Neural cell (in vitro differentiated cells): ENCODE data around the gene KIF3B. TPM values are rescaled to one million over a fixed set of nuclear protein-coding genes. Genes with fewer than 3 reads are reported as not detected.

Source experiments
- H2AFZ ChIP-seq: fragments of 200-600, 300-800 bp; sonication (generic), shearing (Covaris generic); 2 replicates; pipeline ENCODE4 v1.6.0; 2014; ENCODE audit warnings: low read depth, mild to moderate bottlenecking, antibody characterized with exemption, low read length, moderate library complexity
- H3F3A ChIP-seq: fragments of 200-600 bp; shearing (Covaris generic); 2 replicates; pipeline ENCODE4 v1.6.1; 2016; ENCODE audit warnings: mild to moderate bottlenecking, moderate library complexity, mixed read lengths, antibody characterized with exemption, low read length; ENCODE audit not compliant: insufficient read depth, poor library complexity, severe bottlenecking
- H3K27ac ChIP-seq: fragments of 200-600, 300-800 bp; sonication (generic), shearing (Covaris generic); 2 replicates; pipeline ENCODE4 v1.5.1; 2014; ENCODE audit warnings: mild to moderate bottlenecking, low read length, moderate library complexity
- H3K27me3 ChIP-seq: fragments of 300-800, 200-600 bp; sonication (generic), shearing (Covaris generic); 2 replicates; pipeline ENCODE4 v1.6.0; 2014; ENCODE audit warnings: mild to moderate bottlenecking, low read depth, low read length, moderate library complexity; ENCODE audit not compliant: insufficient read depth
- H3K36me3 ChIP-seq: fragments of 300-800, 200-600 bp; sonication (generic), shearing (Covaris generic); 2 replicates; pipeline ENCODE4 v1.5.1; 2014; ENCODE audit warnings: mild to moderate bottlenecking, antibody characterized with exemption, low read length, moderate library complexity; ENCODE audit not compliant: insufficient read depth
- H3K4me2 ChIP-seq: fragments of 300-800, 200-600 bp; sonication (generic), shearing (Covaris generic); 2 replicates; pipeline ENCODE4 v1.6.0; 2014; ENCODE audit warnings: mild to moderate bottlenecking, low read length
- H3K4me3 ChIP-seq: fragments of 300-800, 200-600 bp; sonication (generic), shearing (Covaris generic); 2 replicates; pipeline ENCODE4 v1.5.1; 2014; ENCODE audit warnings: mild to moderate bottlenecking, low read length, moderate library complexity
- H3K79me2 ChIP-seq: fragments of 200-600 bp; shearing (Covaris generic); replicated peaks from 2 replicates; pipeline ENCODE4 v1.6.0; 2014; ENCODE audit warnings: mild to moderate bottlenecking, low read length, moderate library complexity; ENCODE audit not compliant: insufficient read depth
- H3K9ac ChIP-seq: fragments of 300-800, 200-600 bp; sonication (generic), shearing (Covaris generic); 2 replicates; pipeline ENCODE4 v1.6.1; 2016; ENCODE audit warnings: mild to moderate bottlenecking, low read length, mixed read lengths
- H3K9me2 ChIP-seq: fragments of 200-600 bp; shearing (Covaris generic); 2 replicates; pipeline ENCODE4 v1.6.1; 2016; ENCODE audit warnings: mild to moderate bottlenecking, low read length, mixed read lengths; ENCODE audit not compliant: insufficient read depth
- H3K9me3 ChIP-seq: fragments of 200-600, 300-800 bp; sonication (generic), shearing (Covaris generic); 2 replicates; pipeline ENCODE4 v1.6.1; 2016; ENCODE audit warnings: mild to moderate bottlenecking, mixed run types, low read length, moderate library complexity, mixed read lengths
- H4K20me1 ChIP-seq: fragments of 200-600 bp; shearing (Covaris generic); 2 replicates; pipeline ENCODE4 v1.6.1; 2016; ENCODE audit warnings: mild to moderate bottlenecking, mixed run types; ENCODE audit not compliant: insufficient read depth
- CTCF ChIP-seq: fragments of 450-650 bp; IDR thresholded peaks from 2 replicates; pipeline ENCODE4 v1.5.1; 2014; ENCODE audit warnings: antibody characterized with exemption, mild to moderate bottlenecking, moderate library complexity; ENCODE audit not compliant: poor library complexity, severe bottlenecking
- EP300 ChIP-seq: fragments of 450-650 bp; conservative IDR thresholded peaks from 2 replicates; pipeline ENCODE4 v1.6.1; 2014; ENCODE audit warnings: antibody characterized with exemption, mild to moderate bottlenecking, moderate library complexity; ENCODE audit not compliant: poor library complexity, severe bottlenecking
- EZH2 ChIP-seq: fragments of 200-600, 300-800 bp; shearing (Covaris generic), sonication (generic); IDR thresholded peaks from 2 replicates; pipeline ENCODE4 v1.6.1; 2014; ENCODE audit warnings: antibody characterized with exemption, low read length, borderline replicate concordance, mild to moderate bottlenecking; ENCODE audit not compliant: insufficient read depth, poor library complexity, severe bottlenecking
- MXI1 ChIP-seq: fragments of 450-650 bp; conservative IDR thresholded peaks from 2 replicates; pipeline ENCODE4 v1.6.1; 2014; ENCODE audit warnings: antibody characterized with exemption, mild to moderate bottlenecking; ENCODE audit not compliant: poor library complexity, severe bottlenecking
- POLR2AphosphoS5 ChIP-seq: IDR thresholded peaks from 2 replicates; pipeline ENCODE4 v1.6.1; 2012
- RAD21 ChIP-seq: fragments of 450-650 bp; conservative IDR thresholded peaks from 2 replicates; pipeline ENCODE4 v1.6.1; 2014; ENCODE audit warnings: antibody characterized with exemption, mild to moderate bottlenecking, moderate library complexity
- REST ChIP-seq: IDR thresholded peaks from 2 replicates; pipeline ENCODE4 v1.6.1; 2012; ENCODE audit warnings: borderline replicate concordance
- SMC3 ChIP-seq: fragments of 450-650 bp; conservative IDR thresholded peaks from 2 replicates; pipeline ENCODE4 v1.6.1; 2014; ENCODE audit warnings: antibody characterized with exemption, mild to moderate bottlenecking, moderate library complexity; ENCODE audit not compliant: poor library complexity
- TAF1 ChIP-seq: IDR thresholded peaks from 2 replicates; pipeline ENCODE4 v1.6.1; 2012; ENCODE audit warnings: low read depth
- polyA plus RNA-seq: library from polyadenylated mRNA; depleted of rRNA; stranded (reverse); fragments of >200 nt; gene quantifications from 2 replicates; pipeline ENCODE4 v1.2.3, GENCODE V29; 2014

KIF3B gene
- polyA plus RNA-seq, 1 donor from 2014 or later: 49.4 TPM

GRCh38 chr20:32364554-32365208, 87.2 kb downstream of the KIF3B start:
- Histone ChIP-seq H4K20me1 (no peaks in the 10 kb centered on the region), H3K4me2 (no peak overlapping the region), H3K9ac (no peak overlapping the region), H3K9me2 (no peaks in the 10 kb centered on the region), H3K4me3 (no peak overlapping the region), H3F3A (no peaks in the 10 kb centered on the region), H3K9me3 (no peaks in the 10 kb centered on the region), H3K79me2 (peaks cover 77% of the 10 kb centered on the region), H3K27ac (no peak overlapping the region), H3K36me3 (no peaks in the 10 kb centered on the region), H2AFZ (no peak overlapping the region), H3K27me3 (no peaks in the 10 kb centered on the region)
- TF ChIP-seq RAD21 (no peak), MXI1 (no peak), EZH2 (no peak), POLR2AphosphoS5 (no peak), CTCF (no peak), EP300 (no peak), SMC3 (no peak), TAF1 (no peak), REST (no peak)

- no peaks in the 10 kb centered on the region for H3K9me3 ChIP-seq
- H3K4me2 ChIP-seq: no peak overlapping the region
- no peak overlapping the region for H2AFZ ChIP-seq
- no peaks in the 10 kb centered on the region for H4K20me1 ChIP-seq
- H3K79me2 ChIP-seq: peaks cover 73% of the 10 kb centered on the region
- H3K4me3 ChIP-seq: no peak overlapping the region
- H3K9me2 ChIP-seq: no peaks in the 10 kb centered on the region
- no peak overlapping the region for H3K9ac ChIP-seq
- no peaks in the 10 kb centered on the region for H3F3A ChIP-seq
- no peaks in the 10 kb centered on the region for H3K36me3 ChIP-seq
- TF ChIP-seq SMC3 (no peak), REST (no peak), RAD21 (no peak), MXI1 (no peak), CTCF (no peak), EP300 (no peak), EZH2 (no peak), TAF1 (no peak), POLR2AphosphoS5 (no peak)
- H3K27ac ChIP-seq: no peak overlapping the region
- H3K27me3 ChIP-seq: no peaks in the 10 kb centered on the region
These were observed 88.1 kb downstream of the KIF3B start for GRCh38 chr20:32365564-32365963.
